ENCODE results near the gene BMPR1B.

GRCh38 chr4:94995684-94996394 is 238.1 kb downstream of the BMPR1B start:
- TF ChIP-seq POLR2A (IDR thresholded peaks at IDR 0.05; ENCODE audit: low read depth, low read length) (no peak), POLR2AphosphoS5 (IDR thresholded peaks at IDR 0.05; ENCODE audit: low read depth, low read length) (no peak), TAF1 (IDR thresholded peaks at IDR 0.05; ENCODE audit: low read depth, low read length) (no peak)

Data from GM12891 (cell line).